ENCODE data around the gene JARID2. TPM values are rescaled to one million over a fixed set of nuclear protein-coding genes. Genes with fewer than 3 reads are reported as not detected.

Gene JARID2
- total and polyA plus RNA-seq, 2 of the 4 experiments (the other 2 are of a cell fraction): 9.6 to 12.9 TPM

DNA sequence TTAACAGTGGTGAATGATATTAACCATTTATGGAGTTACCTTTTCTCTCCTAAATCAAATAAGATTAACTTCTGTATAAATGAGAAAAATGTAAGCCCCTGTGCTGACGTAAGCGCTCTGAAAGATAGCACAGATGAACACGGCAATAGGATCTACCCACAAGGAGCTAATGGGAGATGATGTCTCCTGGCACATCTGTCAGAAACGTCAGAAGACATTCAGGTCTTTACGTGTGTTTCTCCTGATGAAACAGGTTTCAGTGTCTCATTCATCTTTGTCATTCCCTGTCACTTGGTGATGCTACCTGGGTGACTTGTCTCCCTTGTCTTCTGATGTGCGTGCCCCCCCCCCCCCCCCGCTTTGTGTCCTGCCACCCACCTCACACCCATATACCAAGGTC lies 227.3 kb downstream of the JARID2 start:
- peak overlapping the region; percentile 88; the same call in 1 of the 2 replicates for H2AK5ac ChIP-seq (ENCODE audit: low read depth, low read length)
- H3K14ac ChIP-seq (replicated peaks; ENCODE audit: low read depth, low read length): peak overlapping the region; percentile 27; the same call in 1 of the 2 replicates
- peaks cover 26% of the 10 kb centered on the region for H3K36me3 ChIP-seq (ENCODE audit: control insufficient read depth, insufficient read depth, low read length)
- H3K18ac ChIP-seq (ENCODE audit: low read depth, low read length): peak overlapping the region; percentile 42; the same call in 1 of the 2 replicates
- H3K4me3 ChIP-seq (ENCODE audit: insufficient read depth, low read depth, low read length): no peak overlapping the region
- intact Hi-C loops (cut with micrococcal nuclease): loop anchor here (10.0 kb wide), 1 partner anchor 408 kb away; no protein-coding TSS in a partner anchor
- peaks cover 31% of the 10 kb centered on the region for H4K20me1 ChIP-seq (ENCODE audit: insufficient read depth, low read length)
- no TSS peak for BruUV-seq (replicated peaks)
- no peak overlapping the region for H2AK9ac ChIP-seq (replicated peaks; ENCODE audit: low read depth, low read length, poor library complexity)
- CTCF ChIA-PET: interaction anchor here (0.6 kb wide), 1 partner anchor 750 kb away, joined by 4 read pairs; no protein-coding TSS in a partner anchor
- H2BK20ac ChIP-seq (ENCODE audit: low read depth, low read length): peak overlapping the region; percentile 81; the same call in 1 of the 2 replicates
- 0 out of 3 replicates have a peak overlapping the region, but pooled peaks have one; percentile 61 for H2BK15ac ChIP-seq (ENCODE audit: low read depth, low read length)
- H2BK120ac ChIP-seq (ENCODE audit: low read depth, low read length): no peak overlapping the region
- no peak for ATAC-seq (ENCODE audit: low read depth)
- H3K9me3 ChIP-seq (ENCODE audit: control insufficient read depth, insufficient read depth, low read length): no peaks in the 10 kb centered on the region
- H2AFZ ChIP-seq (replicated peaks; ENCODE audit: low read length, poor library complexity): no peak overlapping the region
- POLR2A ChIA-PET (ENCODE audit: unreplicated experiment): no interaction called here
- no peak overlapping the region for H3K23ac ChIP-seq (ENCODE audit: low read depth, low read length)
- no peak overlapping the region for H3K27ac ChIP-seq (ENCODE audit: insufficient read depth, low read length)
- no peak for DNase-seq
- H2BK5ac ChIP-seq (ENCODE audit: low read depth, low read length, poor library complexity, severe bottlenecking): peak overlapping the region; percentile 51
- H3K79me1 ChIP-seq (ENCODE audit: low read depth in 1 of 2, low read length in 2 of 2): peaks cover 35 to 77% of the 10 kb centered on the region in 2 experiments
- no peak overlapping the region for H4K91ac ChIP-seq (ENCODE audit: insufficient read depth, low read depth, low read length)
- H3K4me2 ChIP-seq (ENCODE audit: low read depth, low read length): no peak overlapping the region
- peak overlapping the region in 1 of 2 experiments; percentile 59; a peak in 1 of 4 replicates for H4K8ac ChIP-seq (ENCODE audit: low read depth in 2 of 2, low read length in 2 of 2)
- H3K4ac ChIP-seq (ENCODE audit: low read depth, low read length): peak overlapping the region; percentile 41; the same call in 1 of the 2 replicates
- TF ChIP-seq MAFK (IDR thresholded peaks at IDR 0.05; ENCODE audit: low read depth, low read length): no peak
- H3K4me1 ChIP-seq (ENCODE audit: control insufficient read depth, insufficient read depth, low read length): peaks cover 31% of the 10 kb centered on the region
- H3K9me1 ChIP-seq (ENCODE audit: insufficient read depth, low read length): peaks cover 31% of the 10 kb centered on the region
- no peak overlapping the region for H3K56ac ChIP-seq (ENCODE audit: extremely low read depth, insufficient read depth, low read length)
- H3K9ac ChIP-seq (ENCODE audit: low read depth, low read length): no peak overlapping the region
- in situ Hi-C loops (cut with MboI; ENCODE audit: low sequenced_read_pairs): no loop called here
- dilution Hi-C loops (cut with HindIII; ENCODE audit: low sequenced_read_pairs, unreplicated experiment): no loop called here
- H3K27me3 ChIP-seq (ENCODE audit: control insufficient read depth, insufficient read depth, low read length): no peaks in the 10 kb centered on the region
- WGBS, 2 experiments (ENCODE audit: extremely low coverage in 2 of 2, insufficient read length in 1 of 2): 90% methylated on average over 5 of the region's 7 CpGs; no CpG with 5 or more reads in 1 of the 2 experiments
- H4K5ac ChIP-seq (ENCODE audit: low read depth, low read length): no peak overlapping the region
